OCI-LY1 (cell line): ENCODE results near the gene UQCRFS1.

Source experiments
- H2AFZ ChIP-seq: fragments of 200-600 bp; sonication (generic), shearing (Covaris generic); 2 replicates; pipeline ENCODE4 v1.6.0; 2014; ENCODE audit warnings: antibody characterized with exemption, mild to moderate bottlenecking, low read length
- H3F3A ChIP-seq: fragments of 200-600 bp; sonication (generic), shearing (Covaris generic); 2 replicates; pipeline ENCODE4 v1.6.0; 2014; ENCODE audit warnings: mild to moderate bottlenecking, antibody characterized with exemption, low read length, moderate library complexity; ENCODE audit not compliant: insufficient read depth
- H3K27ac ChIP-seq: fragments of 200-600 bp; sonication (generic); 2 replicates; pipeline ENCODE4 v1.5.1; 2014; ENCODE audit warnings: low read length, mixed run types, mild to moderate bottlenecking, low read depth; ENCODE audit not compliant: poor library complexity, severe bottlenecking
- H3K27me3 ChIP-seq: fragments of 200-600 bp; sonication (generic); 2 replicates; pipeline ENCODE4 v1.6.0; 2014; ENCODE audit warnings: antibody characterized with exemption, mild to moderate bottlenecking, low read length, moderate library complexity; ENCODE audit not compliant: insufficient read depth
- H3K36me3 ChIP-seq: fragments of 200-600 bp; sonication (generic); 2 replicates; pipeline ENCODE4 v1.6.1; 2014; ENCODE audit warnings: mild to moderate bottlenecking, antibody characterized with exemption, low read length, moderate library complexity, mixed read lengths; ENCODE audit not compliant: insufficient read depth
- H3K4me1 ChIP-seq: fragments of 200-600 bp; sonication (generic); 2 replicates; pipeline ENCODE4 v1.5.1; 2014; ENCODE audit warnings: mild to moderate bottlenecking, low read length, moderate library complexity; ENCODE audit not compliant: insufficient read depth, severe bottlenecking
- H3K4me2 ChIP-seq: fragments of 200-600 bp; sonication (generic), shearing (Covaris generic); 2 replicates; pipeline ENCODE4 v1.6.1; 2014; ENCODE audit warnings: low read length
- H3K4me3 ChIP-seq: fragments of 200-600 bp; sonication (generic); 2 replicates; pipeline ENCODE4 v1.5.1; 2014; ENCODE audit warnings: low read length, low read depth, mild to moderate bottlenecking, mixed read lengths; ENCODE audit not compliant: poor library complexity, severe bottlenecking
- H3K79me2 ChIP-seq: fragments of 200-600 bp; shearing (Covaris generic); 2 replicates; pipeline ENCODE4 v1.6.1; 2016; ENCODE audit warnings: mixed run types, low read length, mixed read lengths; ENCODE audit not compliant: insufficient read depth
- H3K9ac ChIP-seq: fragments of 200-600 bp; sonication (generic), shearing (Covaris generic); 2 replicates; pipeline ENCODE4 v1.6.1; 2014; ENCODE audit warnings: mild to moderate bottlenecking, low read length, mixed read lengths
- H3K9me2 ChIP-seq: fragments of 200-600 bp; sonication (generic), shearing (Covaris generic); 2 replicates; pipeline ENCODE4 v1.6.1; 2014; ENCODE audit warnings: low read depth, mild to moderate bottlenecking, low read length, mixed read lengths
- H3K9me3 ChIP-seq: fragments of 200-600 bp; shearing (Covaris generic); 2 replicates; pipeline ENCODE4 v1.6.1; 2014; ENCODE audit warnings: low read length, mixed read lengths
- H4K20me1 ChIP-seq: fragments of 200-600 bp; sonication (generic), shearing (Covaris generic); 2 replicates; pipeline ENCODE4 v1.6.0; 2016; ENCODE audit warnings: mild to moderate bottlenecking, low read length; ENCODE audit not compliant: insufficient read depth
- EZH2 ChIP-seq: fragments of 200-600 bp; sonication (generic), shearing (Covaris generic); IDR thresholded peaks from 2 replicates; pipeline ENCODE4 v1.8.0; 2017; ENCODE audit warnings: borderline replicate concordance, mixed run types, mild to moderate bottlenecking, antibody characterized with exemption, low read length, moderate library complexity, mixed read lengths
- TF ChIP-seq, protein P1 (sequence below): fragments of 200-600 bp; sonication (generic), shearing (Covaris generic); IDR thresholded peaks from 2 replicates; pipeline ENCODE4 v1.5.1; 2017; ENCODE audit warnings: mild to moderate bottlenecking, antibody characterized with exemption, low read length, moderate library complexity, mixed read lengths

Gene UQCRFS1

DNA sequence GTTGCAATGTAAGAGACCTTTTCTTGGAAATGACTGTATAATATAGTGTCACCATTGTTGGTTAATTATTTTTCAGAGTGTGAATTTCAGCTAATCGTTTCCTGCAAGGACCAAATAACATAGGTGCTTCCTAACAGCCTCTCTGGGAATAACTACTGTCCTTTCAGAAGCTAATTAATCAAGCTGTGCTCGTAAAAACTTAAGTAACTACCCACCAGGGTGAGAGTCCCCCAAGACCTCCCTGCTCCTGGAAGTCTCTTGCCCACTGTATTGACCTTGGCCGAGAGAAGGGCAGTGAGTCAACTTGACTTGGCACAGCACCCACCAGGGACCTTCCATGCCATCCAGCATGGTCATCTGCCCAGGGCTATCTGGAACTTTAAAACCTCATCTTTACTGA, 50.3 kb downstream of the UQCRFS1 start:
- Histone ChIP-seq H3K27me3 (no peaks in the 10 kb centered on the region), H3K79me2 (no peaks in the 10 kb centered on the region), H3K9me3 (no peaks in the 10 kb centered on the region), H3K4me2 (no peak overlapping the region), H3K27ac (no peak overlapping the region), H2AFZ (no peak overlapping the region), H3K36me3 (no peaks in the 10 kb centered on the region), H3K4me1 (no peaks in the 10 kb centered on the region), H4K20me1 (no peaks in the 10 kb centered on the region), H3K9me2 (no peaks in the 10 kb centered on the region), H3F3A (no peaks in the 10 kb centered on the region), H3K9ac (no peak overlapping the region), H3K4me3 (no peak overlapping the region)
- TF ChIP-seq EZH2: no peak
- TF ChIP-seq, protein P1, sequence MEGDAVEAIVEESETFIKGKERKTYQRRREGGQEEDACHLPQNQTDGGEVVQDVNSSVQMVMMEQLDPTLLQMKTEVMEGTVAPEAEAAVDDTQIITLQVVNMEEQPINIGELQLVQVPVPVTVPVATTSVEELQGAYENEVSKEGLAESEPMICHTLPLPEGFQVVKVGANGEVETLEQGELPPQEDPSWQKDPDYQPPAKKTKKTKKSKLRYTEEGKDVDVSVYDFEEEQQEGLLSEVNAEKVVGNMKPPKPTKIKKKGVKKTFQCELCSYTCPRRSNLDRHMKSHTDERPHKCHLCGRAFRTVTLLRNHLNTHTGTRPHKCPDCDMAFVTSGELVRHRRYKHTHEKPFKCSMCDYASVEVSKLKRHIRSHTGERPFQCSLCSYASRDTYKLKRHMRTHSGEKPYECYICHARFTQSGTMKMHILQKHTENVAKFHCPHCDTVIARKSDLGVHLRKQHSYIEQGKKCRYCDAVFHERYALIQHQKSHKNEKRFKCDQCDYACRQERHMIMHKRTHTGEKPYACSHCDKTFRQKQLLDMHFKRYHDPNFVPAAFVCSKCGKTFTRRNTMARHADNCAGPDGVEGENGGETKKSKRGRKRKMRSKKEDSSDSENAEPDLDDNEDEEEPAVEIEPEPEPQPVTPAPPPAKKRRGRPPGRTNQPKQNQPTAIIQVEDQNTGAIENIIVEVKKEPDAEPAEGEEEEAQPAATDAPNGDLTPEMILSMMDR: no peak

DNA sequence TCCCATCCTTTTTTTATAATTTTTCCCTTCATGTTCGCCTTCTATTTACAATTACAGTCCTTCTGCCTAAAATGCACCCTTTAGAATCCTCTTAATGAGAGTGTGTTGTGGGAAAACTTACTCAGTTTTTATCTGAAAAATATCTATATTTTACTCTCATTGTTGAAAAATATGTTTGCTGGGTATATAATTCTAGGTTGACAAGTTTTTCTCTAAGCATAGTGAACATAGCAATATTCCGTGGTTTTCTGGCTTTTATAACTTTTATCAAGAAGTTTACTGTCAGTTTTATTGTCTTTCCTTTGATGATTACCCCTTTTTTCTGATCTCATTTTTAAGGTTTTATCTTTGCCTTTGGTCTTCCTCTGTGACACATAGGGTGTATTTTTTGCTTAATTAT, 57.3 kb downstream of the UQCRFS1 start:
- Histone ChIP-seq H4K20me1 (no peaks in the 10 kb centered on the region), H3K9me3 (no peaks in the 10 kb centered on the region), H3K9me2 (no peaks in the 10 kb centered on the region), H2AFZ (no peak overlapping the region), H3K4me3 (no peak overlapping the region), H3K36me3 (no peaks in the 10 kb centered on the region), H3K79me2 (no peaks in the 10 kb centered on the region), H3F3A (no peaks in the 10 kb centered on the region), H3K27me3 (no peaks in the 10 kb centered on the region), H3K4me2 (no peak overlapping the region), H3K9ac (no peak overlapping the region), H3K27ac (no peak overlapping the region), H3K4me1 (no peaks in the 10 kb centered on the region)
- no peak for TF ChIP-seq EZH2
- TF ChIP-seq, protein P1: no peak
